IPS-15b (cell line): Measurements from ENCODE around the gene ZBTB5.

ENCODE experiments used
- H3K27me3 ChIP-seq: one replicate; pipeline ENCODE4 v1.6.1; 2013; ENCODE audit warnings: low read length; ENCODE audit not compliant: control insufficient read depth, insufficient read depth
- H3K36me3 ChIP-seq: one replicate; pipeline ENCODE4 v1.6.1; 2013; ENCODE audit warnings: low read length; ENCODE audit not compliant: control insufficient read depth, insufficient read depth
- H3K4me1 ChIP-seq: one replicate; pipeline ENCODE4 v1.6.1; 2013; ENCODE audit warnings: mild to moderate bottlenecking, low read length; ENCODE audit not compliant: control insufficient read depth, insufficient read depth
- H3K4me3 ChIP-seq: one replicate; pipeline ENCODE4 v1.5.1; 2013; ENCODE audit warnings: low read depth, low read length
- H3K9ac ChIP-seq: one replicate; pipeline ENCODE4 v1.6.1; 2013; ENCODE audit warnings: low read depth, mild to moderate bottlenecking, low read length
- H3K9me3 ChIP-seq: one replicate; pipeline ENCODE4 v1.6.1; 2013; ENCODE audit warnings: mild to moderate bottlenecking, low read length; ENCODE audit not compliant: control insufficient read depth, insufficient read depth

ZBTB5 gene

GRCh38 chr9:37503736-37504135 is 38.5 kb upstream of the ZBTB5 start:
- Histone ChIP-seq H3K9me3 (no peaks in the 10 kb centered on the region), H3K36me3 (peaks cover 43% of the 10 kb centered on the region), H3K4me3 (no peak overlapping the region), H3K9ac (no peak overlapping the region), H3K27me3 (no peaks in the 10 kb centered on the region), H3K4me1 (no peaks in the 10 kb centered on the region)

- no peaks in the 10 kb centered on the region for H3K9me3 ChIP-seq
- no peaks in the 10 kb centered on the region for H3K27me3 ChIP-seq
- no peak overlapping the region for H3K9ac ChIP-seq
- H3K36me3 ChIP-seq: peaks cover 46% of the 10 kb centered on the region
- no peaks in the 10 kb centered on the region for H3K4me1 ChIP-seq
- H3K4me3 ChIP-seq: no peak overlapping the region
Measured at GRCh38 chr9:37501957-37502596, 36.8 kb upstream of the ZBTB5 start.

- H3K36me3 ChIP-seq: peaks cover 52% of the 10 kb centered on the region
- H3K9me3 ChIP-seq: no peaks in the 10 kb centered on the region
- no peaks in the 10 kb centered on the region for H3K4me1 ChIP-seq
- H3K27me3 ChIP-seq: no peaks in the 10 kb centered on the region
- no peak overlapping the region for H3K4me3 ChIP-seq
- no peak overlapping the region for H3K9ac ChIP-seq
Measured at GRCh38 chr9:37499297-37499696, 34.0 kb upstream of the ZBTB5 start.

GRCh38 chr9:37498457-37498856 is 33.2 kb upstream of the ZBTB5 start:
- Histone ChIP-seq H3K4me1 (no peaks in the 10 kb centered on the region), H3K27me3 (no peaks in the 10 kb centered on the region), H3K9me3 (no peaks in the 10 kb centered on the region), H3K36me3 (peaks cover 55% of the 10 kb centered on the region), H3K4me3 (no peak overlapping the region), H3K9ac (no peak overlapping the region)

- Histone ChIP-seq H3K4me3 (no peak overlapping the region), H3K27me3 (no peaks in the 10 kb centered on the region), H3K4me1 (no peaks in the 10 kb centered on the region), H3K36me3 (peaks cover 54% of the 10 kb centered on the region), H3K9ac (no peak overlapping the region), H3K9me3 (no peaks in the 10 kb centered on the region)
Measured at GRCh38 chr9:37497320-37497719, 32.1 kb upstream of the ZBTB5 start.

DNA sequence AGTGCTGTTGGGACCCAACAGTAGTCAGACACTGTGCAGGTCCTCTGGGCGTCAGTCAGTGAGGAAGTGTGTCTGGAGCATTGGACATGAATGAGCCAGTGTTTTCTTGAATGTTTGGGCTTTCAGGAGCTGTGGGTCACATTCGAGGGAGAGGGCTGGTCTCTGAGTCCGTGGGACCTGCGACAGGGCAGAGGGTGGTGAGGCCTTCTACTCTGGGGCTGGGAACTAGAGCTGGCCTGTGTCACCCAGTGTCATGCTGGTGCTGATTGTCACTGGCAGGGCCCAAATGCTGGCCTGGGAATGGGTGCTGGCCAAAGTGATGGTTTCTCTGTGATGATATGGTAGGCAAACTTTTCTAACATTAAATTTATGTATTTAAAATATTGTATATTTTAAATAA is 30.8 kb upstream of the ZBTB5 start:
- no peaks in the 10 kb centered on the region for H3K9me3 ChIP-seq
- no peak overlapping the region for H3K9ac ChIP-seq
- H3K27me3 ChIP-seq: no peaks in the 10 kb centered on the region
- no peaks in the 10 kb centered on the region for H3K4me1 ChIP-seq
- no peak overlapping the region for H3K4me3 ChIP-seq
- H3K36me3 ChIP-seq: peaks cover 44% of the 10 kb centered on the region

DNA sequence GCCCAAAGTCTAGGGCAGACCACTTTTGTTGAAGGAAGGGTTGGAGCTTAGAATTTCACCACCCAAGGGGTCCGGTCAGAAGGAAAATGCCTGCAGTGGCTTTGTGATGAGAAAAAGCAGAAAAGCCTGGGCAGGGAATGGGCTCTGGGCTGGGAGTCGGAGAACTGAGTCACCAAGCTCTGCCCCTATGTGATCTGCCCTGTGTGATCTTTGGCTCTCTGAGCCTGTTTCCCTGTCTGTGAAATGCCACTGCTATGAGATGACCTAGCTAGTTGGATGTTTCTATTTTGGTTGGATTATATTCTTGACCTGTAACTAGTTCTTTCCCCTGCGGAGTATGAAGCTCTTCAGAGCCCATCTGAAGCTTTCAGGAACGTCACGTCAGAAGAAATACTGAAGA is 30.3 kb upstream of the ZBTB5 start:
- H3K9me3 ChIP-seq: no peaks in the 10 kb centered on the region
- no peak overlapping the region for H3K9ac ChIP-seq
- no peaks in the 10 kb centered on the region for H3K4me1 ChIP-seq
- H3K4me3 ChIP-seq: no peak overlapping the region
- no peaks in the 10 kb centered on the region for H3K27me3 ChIP-seq
- peaks cover 39% of the 10 kb centered on the region for H3K36me3 ChIP-seq

DNA sequence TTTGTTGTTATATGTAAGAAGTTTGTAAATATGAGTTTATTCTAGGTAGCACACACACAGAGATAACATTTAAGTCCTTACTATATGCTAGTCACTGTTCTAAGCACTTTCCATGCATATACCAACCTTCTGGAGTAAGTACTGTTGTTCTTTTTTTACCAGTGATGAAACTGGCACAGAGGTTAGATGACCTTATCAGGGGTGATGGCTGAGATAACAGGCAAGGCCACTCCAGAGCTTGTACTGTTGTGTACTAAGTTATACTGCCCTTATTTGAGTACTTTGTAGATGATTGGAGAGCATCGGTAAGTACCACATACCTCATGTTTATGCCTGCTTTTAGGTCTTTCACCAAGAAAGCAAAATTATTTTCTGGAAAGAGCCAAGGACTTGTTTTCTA is 26.7 kb upstream of the ZBTB5 start:
- Histone ChIP-seq H3K4me3 (no peak overlapping the region), H3K9me3 (no peaks in the 10 kb centered on the region), H3K27me3 (no peaks in the 10 kb centered on the region), H3K9ac (no peak overlapping the region), H3K4me1 (no peaks in the 10 kb centered on the region), H3K36me3 (peaks cover 32% of the 10 kb centered on the region)

GRCh38 chr9:37486616-37487548 is 21.6 kb upstream of the ZBTB5 start:
- no peaks in the 10 kb centered on the region for H3K9me3 ChIP-seq
- H3K36me3 ChIP-seq: peaks cover 15% of the 10 kb centered on the region
- H3K27me3 ChIP-seq: no peaks in the 10 kb centered on the region
- peak overlapping the region; percentile 99 for H3K4me3 ChIP-seq
- peaks cover 6% of the 10 kb centered on the region for H3K4me1 ChIP-seq
- peak overlapping the region; percentile 84 for H3K9ac ChIP-seq

DNA sequence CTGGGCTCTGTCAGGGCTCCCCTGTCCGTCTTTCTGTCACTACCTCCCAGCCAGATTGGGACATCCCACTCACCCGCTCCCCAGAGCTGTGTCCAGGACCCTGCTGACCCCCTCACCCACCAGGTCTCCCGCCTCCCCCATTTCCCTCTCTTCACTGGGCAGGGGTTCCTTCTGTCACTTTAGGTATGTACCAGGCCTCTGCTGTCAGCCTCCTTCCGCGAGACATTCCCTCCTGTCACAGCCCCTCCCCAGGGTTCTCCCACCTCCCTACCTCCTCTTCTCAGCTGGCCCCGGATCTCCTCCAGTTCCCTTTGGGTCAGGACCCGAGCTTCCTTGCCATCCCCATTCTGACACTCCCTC is 21.0 kb upstream of the ZBTB5 start:
- Histone ChIP-seq H3K4me3 (peak overlapping the region; percentile 99), H3K9ac (peak overlapping the region; percentile 84), H3K4me1 (peaks cover 6% of the 10 kb centered on the region), H3K27me3 (no peaks in the 10 kb centered on the region), H3K36me3 (peaks cover 15% of the 10 kb centered on the region), H3K9me3 (no peaks in the 10 kb centered on the region)

GRCh38 chr9:37485389-37486255 is 20.4 kb upstream of the ZBTB5 start, which contains the start of gene POLR1E:
Gene POLR1E, plus strand, starts transcription at chr9:37485948. Its CDS starts 100 bp downstream, at chr9:37486048.
- no peaks in the 10 kb centered on the region for H3K9me3 ChIP-seq

More at GRCh38 chr9:37485389-37486255, 20.4 kb upstream of the ZBTB5 start, which contains the start of gene POLR1E:
- Histone ChIP-seq H3K9ac (peak within 1 kb of the TSS; percentile 84), H3K4me3 (peak within 1 kb of the TSS; percentile 99), H3K4me1 (peaks cover 6% of the 10 kb centered on the region), H3K27me3 (no peaks in the 10 kb centered on the region), H3K36me3 (peaks cover 15% of the 10 kb centered on the region)
